AG04449 (cell line): Measurements from ENCODE around the gene SLC15A3.

ENCODE experiments used
- CTCF ChIA-PET: fragments of 350-600 bp; formaldehyde crosslinking; extraction: SDS; loops from one replicate; lab custom pipeline; 2021; ENCODE audit warnings: antibody characterized with exemption; lab: Yijun Ruan, JAX
- POLR2A ChIA-PET: fragments of 400-600, 350-600 bp; formaldehyde crosslinking; extraction: SDS; loops from one replicate; lab custom pipeline; 2020; ENCODE audit warnings: antibody characterized with exemption, inconsistent platforms; lab: Yijun Ruan, JAX
- DNase-seq: peaks from one replicate; pipeline ENCODE4 v3.0.0-alpha.2; 2010; ENCODE audit warnings: low read depth, low spot score
- H3K4me3 ChIP-seq: 2 replicates; pipeline ENCODE4 v1.5.1; 2011; ENCODE audit warnings: low read depth, mild to moderate bottlenecking, control low read depth, low read length
- CTCF ChIP-seq: IDR thresholded peaks from one replicate; pipeline ENCODE4 v1.5.1; 2011; ENCODE audit warnings: mild to moderate bottlenecking, moderate library complexity, low read length, control low read depth, inconsistent platforms; ENCODE audit not compliant: insufficient read depth; ENCODE audit errors: missing control alignments

The SLC15A3 gene

GRCh38 chr11:60932605-60933356 lies 19.2 kb downstream of the SLC15A3 start:
- POLR2A ChIA-PET = no interaction called here
- CTCF ChIA-PET = interaction anchor here (2.0 kb wide), 1 partner anchor 17 kb away, joined by 6 read pairs; no protein-coding TSS in a partner anchor
- no peak overlapping the region for H3K4me3 ChIP-seq
- no peak for TF ChIP-seq CTCF
- no peak for DNase-seq

GRCh38 chr11:60931917-60932316 lies 20.1 kb downstream of the SLC15A3 start:
- ChIA-PET POLR2A (no interaction called here), CTCF (interaction anchor here (1.2 to 2.0 kb wide), 2 partner anchors 13 to 16 kb away, joined by 3 to 6 read pairs; no protein-coding TSS in a partner anchor)
- DNase-seq = no peak
- H3K4me3 ChIP-seq = no peak overlapping the region
- no peak for TF ChIP-seq CTCF

GRCh38 chr11:60930394-60930793 lies 21.6 kb downstream of the SLC15A3 start:
- no peak for DNase-seq
- ChIA-PET CTCF (interaction anchor here (1.0 to 1.5 kb wide), 2 partner anchors 31 to 257 kb away, joined by 3 to 4 read pairs; no protein-coding TSS in a partner anchor), POLR2A (no interaction called here)
- H3K4me3 ChIP-seq = no peak overlapping the region
- no peak for TF ChIP-seq CTCF

- POLR2A ChIA-PET = no interaction called here
- CTCF ChIA-PET = interaction anchor here (1.0 to 1.5 kb wide), 2 partner anchors 31 to 257 kb away, joined by 3 to 4 read pairs; no protein-coding TSS in a partner anchor
- H3K4me3 ChIP-seq = no peak overlapping the region
- DNase-seq = no peak
- TF ChIP-seq CTCF = no peak
These were observed 22.2 kb downstream of the SLC15A3 start for GRCh38 chr11:60929764-60930163.

- ChIA-PET POLR2A (no interaction called here), CTCF (no interaction called here)
- DNase-seq = no peak
- H3K4me3 ChIP-seq = no peak overlapping the region
- no peak for TF ChIP-seq CTCF
These were observed 23.4 kb downstream of the SLC15A3 start for GRCh38 chr11:60928563-60929001.

GRCh38 chr11:60927600-60927999 lies 24.4 kb downstream of the SLC15A3 start:
- no peak for TF ChIP-seq CTCF
- H3K4me3 ChIP-seq = no peak overlapping the region
- POLR2A ChIA-PET = no interaction called here
- no peak for DNase-seq
- CTCF ChIA-PET = interaction anchor here (1.0 to 1.2 kb wide), 2 partner anchors 13 to 14 kb away, joined by 3 read pairs; partner anchors contain the start of gene TMEM109
